Hematopoietic multipotent progenitor cell (in vitro differentiated cells): ENCODE measurements around the gene FAM98B. TPM values are rescaled to one million over a fixed set of nuclear protein-coding genes. Genes with fewer than 3 reads are reported as not detected.

ENCODE experiments used
- DNase-seq, 3 donors: peaks; one replicate each; pipeline ENCODE4 v3.0.0-alpha.2; 2011 to 2015; ENCODE audit warnings: low read depth in 2 of 3, low spot score in 2 of 3
- total RNA-seq: library from RNA; depleted of rRNA; stranded (reverse); fragments of >200 nt; gene quantifications from one replicate; pipeline ENCODE4 v1.2.3, GENCODE V29; 2012

The FAM98B gene
- total RNA-seq, 1 donor = 7.3 TPM

DNA sequence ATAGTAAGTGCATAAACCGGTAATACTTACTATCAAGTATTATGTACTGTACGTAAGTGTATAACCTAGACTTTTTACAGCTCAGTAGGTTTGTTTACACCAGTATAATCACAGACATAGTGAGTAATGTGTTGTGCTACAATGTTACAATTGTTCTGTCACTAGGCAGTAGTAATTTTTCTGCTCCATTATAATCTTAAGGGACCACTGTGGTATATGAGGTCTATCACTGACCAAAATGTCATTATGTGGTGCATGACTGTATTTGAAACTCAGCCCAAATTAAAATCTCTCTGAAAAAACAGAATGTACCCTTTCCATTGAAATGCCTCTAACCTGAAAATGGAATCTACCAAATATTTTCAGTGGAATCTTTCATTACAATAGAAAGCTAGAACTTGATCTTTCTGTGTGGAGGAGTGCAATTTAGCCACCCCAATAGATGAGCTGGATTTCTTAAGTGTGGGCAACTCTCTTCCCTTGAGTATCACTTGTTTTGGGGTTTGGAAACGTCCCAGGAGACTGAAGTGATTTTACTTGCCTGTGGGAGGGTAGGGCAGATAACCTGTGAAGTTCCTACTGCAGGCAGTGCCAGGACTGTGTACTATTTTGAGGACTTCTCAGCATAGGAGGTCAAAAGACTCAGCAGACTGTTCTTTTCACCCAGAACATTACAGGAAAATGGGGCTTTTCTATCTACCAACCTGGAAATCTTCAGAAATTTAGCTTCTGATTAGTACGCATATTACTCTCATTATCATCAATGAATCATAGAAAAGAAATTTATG, 50.9 kb downstream of the FAM98B start:
- DNase-seq = no peak

DNA sequence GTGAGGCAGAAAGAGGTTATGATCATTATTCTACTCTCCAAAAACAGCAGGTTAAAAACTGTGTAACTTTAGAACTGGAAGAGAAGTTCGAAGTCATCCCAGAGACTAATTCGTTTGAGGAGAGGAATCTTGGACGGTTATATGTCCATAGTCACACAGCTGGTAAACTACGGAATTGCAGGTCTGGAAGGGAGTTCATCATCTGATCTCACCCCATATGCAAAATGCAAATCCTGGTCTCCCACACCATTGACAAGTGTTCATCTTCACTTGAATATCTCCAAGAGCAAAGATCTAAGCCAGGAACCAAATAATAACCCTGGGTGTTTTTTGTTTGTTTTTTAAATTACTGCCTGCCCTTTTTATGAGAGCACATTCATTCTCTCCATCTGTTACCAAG, 53.1 kb downstream of the FAM98B start:
- DNase-seq = no peak

DNA sequence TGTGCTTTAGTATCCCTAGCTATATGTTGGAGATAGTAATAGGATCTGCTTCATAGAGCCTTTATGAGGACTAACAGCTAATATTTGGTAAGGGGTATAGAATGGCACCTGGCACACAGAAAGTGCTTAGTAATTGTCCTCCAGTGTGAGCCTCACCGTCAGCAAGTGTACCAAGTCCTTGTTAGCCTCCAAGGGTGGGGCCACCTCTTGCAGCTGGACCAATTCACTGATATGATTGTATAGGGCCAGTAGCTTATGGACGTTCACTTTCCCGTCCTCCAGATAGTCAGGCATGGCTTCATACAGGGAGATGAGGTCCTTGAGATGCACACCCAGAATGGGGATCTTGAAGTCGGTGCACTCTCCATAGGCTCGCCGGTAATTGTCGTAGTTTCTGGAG, 53.6 kb downstream of the FAM98B start:
- no peak for DNase-seq

DNA sequence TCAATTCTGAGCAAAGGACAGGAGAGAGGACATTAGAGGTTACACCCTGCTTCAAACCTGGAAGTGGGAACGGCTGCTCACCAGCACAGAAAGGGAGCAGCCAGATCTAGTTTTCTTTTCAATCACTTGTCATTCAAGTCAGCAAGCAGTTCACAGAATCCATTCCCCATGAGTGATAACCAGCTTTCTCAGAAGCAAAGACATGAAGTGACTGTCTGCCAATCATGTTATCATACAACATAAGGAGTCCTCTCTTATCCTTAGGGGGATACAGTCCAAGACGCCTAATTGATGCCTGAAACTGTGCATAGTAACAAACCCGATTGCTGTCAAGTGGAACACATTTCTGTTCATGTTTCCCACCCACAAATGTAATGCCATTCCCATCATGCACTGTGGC, 54.7 kb downstream of the FAM98B start:
- DNase-seq = no peak

DNA sequence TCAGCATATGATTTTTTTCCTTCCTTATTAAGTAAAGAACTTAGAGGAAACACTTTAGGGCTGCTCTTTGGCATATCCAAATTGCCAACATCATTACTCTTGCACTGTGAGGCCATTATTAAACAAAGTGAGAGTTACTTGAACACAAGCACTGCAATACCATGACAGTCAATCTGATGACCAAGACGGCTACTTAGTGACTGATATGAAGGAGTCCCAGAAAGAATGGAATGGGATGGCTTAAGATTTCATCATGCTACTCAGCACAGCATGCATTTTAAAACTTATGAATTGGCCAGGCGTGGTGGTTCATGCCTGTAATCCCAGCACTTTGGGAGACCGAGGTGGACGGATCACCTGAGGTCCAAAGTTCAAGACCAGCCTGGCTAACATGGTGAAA, 55.2 kb downstream of the FAM98B start:
- DNase-seq = no peak

DNA sequence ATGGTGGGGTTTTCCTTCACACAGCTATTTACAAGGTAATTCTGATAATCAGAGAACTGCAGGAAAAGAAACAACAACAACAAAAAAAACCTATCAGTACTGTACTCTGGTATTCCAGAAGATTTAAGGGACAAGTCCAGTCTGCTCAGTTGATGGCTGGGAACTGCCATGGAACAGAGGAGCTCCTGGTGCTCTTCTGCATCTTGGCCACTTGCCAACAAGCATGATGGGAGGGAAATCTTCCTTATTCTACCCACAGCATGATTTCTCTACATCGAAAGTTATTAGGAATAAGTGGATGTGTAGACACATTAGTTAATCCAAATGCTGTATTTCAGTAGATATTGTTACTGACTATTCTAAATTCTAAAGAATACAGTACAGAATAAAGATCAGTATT, 59.0 kb downstream of the FAM98B start:
- no peak for DNase-seq

DNA sequence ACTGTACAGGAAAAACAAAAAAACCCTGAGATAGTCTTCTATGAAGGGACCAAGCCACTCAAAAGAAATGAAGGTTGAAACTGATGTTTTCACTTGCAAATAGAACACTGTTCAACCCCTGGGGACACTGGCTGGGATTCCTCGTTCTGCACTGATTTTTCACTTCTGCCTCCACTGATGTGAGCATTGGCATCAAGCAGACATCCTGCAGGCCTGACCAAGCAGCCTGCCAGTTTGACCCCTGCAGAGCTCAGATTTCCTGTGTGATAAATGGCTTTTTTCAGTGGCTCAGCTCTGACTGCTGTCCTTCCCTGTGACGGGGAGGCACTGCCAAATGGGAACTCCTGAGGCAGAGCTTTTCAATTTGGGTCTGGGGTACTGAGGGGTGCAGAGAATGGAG, 60.7 kb downstream of the FAM98B start:
- DNase-seq = no peak

DNA sequence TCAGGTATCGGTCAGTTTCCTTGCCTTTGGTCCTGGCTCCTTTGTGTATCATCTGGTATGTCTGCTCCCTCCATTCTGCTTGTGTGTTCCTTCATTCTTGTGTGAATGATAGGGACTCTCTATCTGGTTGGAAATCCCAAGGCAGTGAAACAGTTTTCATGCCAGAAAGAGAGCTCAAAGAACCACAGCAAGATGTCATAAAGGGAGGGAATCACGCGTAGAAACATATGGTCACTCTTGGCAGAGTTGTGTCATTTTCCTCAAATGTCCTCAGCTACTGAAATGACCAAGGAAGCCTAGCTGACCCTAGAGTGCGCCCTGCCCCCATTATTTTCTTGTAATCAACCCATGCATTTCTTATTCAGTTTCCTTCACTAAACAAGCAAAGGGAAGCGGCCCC, 62.7 kb downstream of the FAM98B start:
- no peak for DNase-seq

DNA sequence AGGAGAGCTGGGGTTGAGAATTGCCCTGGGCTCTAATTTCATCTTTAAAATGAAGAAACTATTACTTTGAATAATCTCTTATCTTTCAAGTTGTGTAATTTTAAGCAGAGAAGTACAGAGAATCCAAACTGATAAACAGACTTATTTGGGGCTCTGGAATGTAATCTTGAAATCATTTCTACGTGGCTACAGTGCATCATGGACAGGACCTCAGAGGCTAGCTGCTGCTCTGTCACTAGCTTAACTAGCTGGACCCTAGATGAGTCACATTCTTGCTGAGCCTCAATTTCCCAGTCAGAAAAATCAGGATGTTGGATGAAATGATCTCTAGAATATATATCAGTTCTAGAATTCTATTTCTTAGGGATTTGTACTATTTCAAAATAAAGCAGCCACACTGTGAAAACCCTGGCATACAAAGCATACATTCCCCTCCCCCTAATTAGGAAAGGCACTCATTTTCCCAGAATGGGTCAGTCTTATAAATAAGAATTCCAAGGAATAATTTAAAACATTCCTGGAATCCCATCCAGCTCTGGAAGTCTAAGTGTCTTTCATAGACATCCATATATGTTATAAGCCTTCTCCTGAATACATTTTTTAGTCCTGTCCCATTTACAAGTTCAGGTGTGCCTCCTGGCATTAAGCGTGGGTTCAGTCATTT, 63.5 kb downstream of the FAM98B start:
- no peak for DNase-seq

DNA sequence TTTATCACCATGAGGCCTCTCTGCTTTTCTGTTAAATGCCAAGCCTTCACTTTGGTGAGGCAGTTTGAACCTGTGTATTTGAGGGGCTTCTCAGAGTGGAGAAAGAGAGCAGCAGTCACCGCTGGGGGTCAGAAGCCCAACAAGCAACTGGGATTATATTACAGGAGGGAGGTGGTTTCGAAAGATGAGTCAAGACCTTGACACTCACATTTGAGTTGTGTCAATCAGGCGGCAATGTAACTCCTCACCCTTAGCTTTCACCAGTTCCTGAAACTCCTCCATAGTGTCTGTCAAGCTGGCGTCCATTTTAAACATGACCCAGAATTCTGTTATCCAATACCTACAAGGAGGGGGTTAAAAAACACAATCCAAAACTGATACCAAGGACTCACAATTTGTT, 64.2 kb downstream of the FAM98B start:
- no peak for DNase-seq

DNA sequence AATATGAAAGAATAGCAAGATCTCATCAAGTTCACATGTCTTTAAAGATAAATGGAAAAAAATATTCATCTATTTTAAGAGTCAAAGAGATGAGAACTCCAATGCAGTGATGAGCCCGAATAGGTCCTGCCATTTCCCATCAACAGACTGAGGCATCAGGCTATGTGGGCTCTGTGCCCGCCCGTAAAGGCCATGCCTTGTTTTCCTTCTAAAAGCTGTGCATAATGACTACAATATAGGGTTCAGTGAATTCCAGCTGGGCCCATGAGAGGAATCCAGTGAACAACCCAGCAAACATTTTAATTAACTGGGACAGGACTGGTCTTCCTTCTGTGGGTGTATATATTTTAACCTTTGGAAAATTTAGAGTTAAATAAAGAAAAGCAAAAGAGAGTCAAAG, 66.1 kb downstream of the FAM98B start:
- DNase-seq = no peak

DNA sequence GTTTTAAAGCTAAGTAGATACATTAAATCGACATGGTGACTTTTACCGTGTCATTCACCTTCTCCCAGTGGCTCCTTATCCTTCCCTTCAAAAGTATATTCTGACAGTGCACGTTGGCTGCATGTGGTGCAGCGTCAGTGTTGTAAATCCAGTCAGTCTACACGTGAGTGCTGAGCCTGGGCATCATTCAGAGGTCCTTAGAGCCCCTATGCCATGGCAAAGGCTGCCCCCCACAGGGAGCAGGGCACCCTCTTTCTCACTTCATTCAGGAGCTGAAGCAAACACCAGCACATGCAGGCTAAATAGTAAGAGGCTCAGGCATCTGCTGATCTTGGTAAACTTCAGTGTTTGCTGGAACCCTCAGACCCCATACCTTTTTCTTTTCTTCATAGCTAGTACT, 67.4 kb downstream of the FAM98B start:
- no peak for DNase-seq

DNA sequence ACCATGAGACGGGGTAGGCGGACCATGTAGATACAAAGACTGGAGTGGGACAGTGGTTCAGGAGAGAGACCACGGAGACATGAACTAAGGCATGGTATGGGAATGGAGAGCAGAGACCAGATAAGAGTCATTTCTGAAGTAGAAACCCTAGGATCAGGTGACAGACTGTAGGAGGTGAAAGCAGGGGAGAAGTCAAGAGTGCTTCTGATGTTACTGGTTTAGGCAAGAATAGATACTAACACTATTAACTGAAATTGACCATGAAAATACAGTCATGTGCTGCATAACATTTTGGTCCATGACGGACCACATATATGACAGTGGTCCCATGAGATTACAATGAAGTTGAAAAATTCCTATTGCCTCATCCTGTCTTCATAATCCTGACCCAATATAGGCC, 69.0 kb downstream of the FAM98B start:
- no peak for DNase-seq

DNA sequence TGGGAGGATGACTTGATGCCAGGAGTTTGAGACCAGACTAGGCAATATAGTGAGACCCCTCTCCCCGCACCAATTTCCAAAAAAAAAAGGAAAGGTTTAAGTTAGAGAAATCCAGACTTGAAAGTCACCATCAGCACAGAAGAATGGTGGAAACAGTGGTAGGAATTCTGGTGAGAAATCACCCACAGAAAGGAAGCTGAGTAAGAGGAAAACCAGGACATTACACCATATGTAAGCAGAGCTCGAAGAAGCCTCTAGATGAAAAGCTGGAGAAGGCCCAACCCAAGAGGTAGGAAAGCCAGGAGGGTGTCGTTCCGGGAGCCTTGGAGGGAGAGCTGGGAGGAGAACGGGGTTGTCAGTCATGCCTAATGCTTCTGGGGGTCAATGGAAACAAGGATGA, 70.2 kb downstream of the FAM98B start:
- no peak for DNase-seq

DNA sequence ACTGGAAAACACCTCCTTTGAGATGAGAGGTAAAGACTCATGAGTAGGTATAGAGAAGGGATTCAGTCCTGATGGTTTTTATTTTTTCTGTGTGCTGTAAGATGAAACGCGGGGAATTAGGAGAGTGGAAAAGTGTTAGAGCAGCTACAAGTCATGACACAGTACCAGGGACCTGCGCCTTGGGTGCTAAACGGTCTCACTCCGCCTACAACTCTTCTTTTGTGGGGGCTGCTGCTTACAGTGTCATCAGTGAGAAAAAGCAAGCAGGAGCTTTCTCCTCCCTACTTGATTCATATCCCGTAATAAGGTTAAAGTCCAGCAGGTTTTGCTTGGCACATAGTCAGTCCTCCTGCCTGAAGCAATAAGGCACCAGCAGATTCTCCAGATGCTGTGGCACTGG, 71.6 kb downstream of the FAM98B start:
- no peak for DNase-seq

DNA sequence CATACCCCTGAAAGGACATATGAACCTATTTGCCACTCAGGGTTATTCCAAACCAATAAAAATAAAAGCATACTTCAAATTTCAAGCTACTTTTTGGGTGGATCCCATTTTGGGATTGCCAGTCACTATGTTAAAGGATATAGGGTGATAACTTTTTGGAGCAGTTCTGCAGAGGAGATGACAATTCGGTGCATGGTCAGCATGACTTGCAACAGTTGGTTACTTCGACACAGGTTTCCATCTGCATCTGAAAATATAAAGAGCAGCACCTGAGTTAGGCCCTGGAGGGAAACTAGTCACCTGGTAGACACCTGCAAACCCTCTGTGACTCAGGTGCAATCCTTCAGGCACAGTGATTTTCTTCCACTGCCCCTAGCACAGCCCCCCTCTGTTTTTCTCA, 72.2 kb downstream of the FAM98B start:
- no peak for DNase-seq

DNA sequence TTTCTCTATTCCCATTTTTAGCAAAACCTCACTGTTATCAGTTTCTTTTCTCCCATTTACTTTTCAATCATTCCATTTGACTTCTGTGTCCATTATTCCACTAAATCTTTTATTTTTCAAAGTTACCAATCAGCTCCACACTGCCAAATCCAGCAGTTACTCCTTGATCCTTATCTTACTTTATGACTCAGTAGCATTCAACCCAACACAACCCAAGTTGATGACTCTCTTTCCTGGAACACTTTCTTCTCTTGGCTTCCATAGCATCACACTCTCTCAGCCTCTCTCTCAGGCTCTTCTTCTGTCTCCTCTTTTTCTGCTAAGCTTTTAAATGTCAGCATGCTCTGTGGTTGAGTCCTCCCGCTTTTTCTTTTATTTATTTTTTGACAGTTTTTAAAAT, 74.4 kb downstream of the FAM98B start:
- no peak for DNase-seq

DNA sequence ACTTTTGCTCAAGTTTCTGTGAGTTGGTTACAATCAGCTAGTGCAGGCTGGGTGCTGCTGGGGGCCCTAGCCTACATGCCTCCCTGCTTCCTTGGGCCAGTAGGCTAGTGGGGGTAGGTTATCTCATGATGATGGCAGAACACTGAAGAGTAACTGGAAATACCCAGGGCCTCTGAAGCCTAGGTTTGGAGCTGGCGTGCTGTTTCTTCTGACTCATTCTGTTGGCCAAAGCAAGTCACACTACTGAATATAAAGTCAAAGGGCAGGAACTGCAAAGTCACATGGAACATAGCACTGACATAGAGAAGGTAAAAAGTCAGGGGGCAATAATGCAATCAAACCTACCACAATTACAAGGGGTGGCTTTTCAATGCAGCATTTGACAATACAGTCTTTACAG, 76.2 kb downstream of the FAM98B start:
- no peak for DNase-seq

DNA sequence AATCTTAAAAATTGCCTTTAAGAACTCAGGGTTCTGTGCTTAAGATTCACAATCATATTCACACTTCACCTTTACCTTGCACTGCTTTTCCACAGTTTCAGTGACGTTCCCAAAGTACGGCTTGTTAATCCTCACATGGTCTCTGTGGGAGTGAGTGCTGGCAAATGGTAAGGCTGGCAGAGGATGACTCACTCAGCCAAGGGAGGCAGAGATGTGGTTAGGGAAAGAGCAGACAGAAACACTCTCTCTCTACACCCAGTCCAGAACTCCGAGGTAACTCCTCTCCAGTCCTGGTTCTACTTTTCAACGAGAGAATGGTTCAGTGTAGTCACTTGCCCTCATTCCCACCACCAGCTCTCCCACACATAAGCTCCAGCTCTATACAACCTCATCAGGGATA, 77.6 kb downstream of the FAM98B start:
- DNase-seq = no peak

DNA sequence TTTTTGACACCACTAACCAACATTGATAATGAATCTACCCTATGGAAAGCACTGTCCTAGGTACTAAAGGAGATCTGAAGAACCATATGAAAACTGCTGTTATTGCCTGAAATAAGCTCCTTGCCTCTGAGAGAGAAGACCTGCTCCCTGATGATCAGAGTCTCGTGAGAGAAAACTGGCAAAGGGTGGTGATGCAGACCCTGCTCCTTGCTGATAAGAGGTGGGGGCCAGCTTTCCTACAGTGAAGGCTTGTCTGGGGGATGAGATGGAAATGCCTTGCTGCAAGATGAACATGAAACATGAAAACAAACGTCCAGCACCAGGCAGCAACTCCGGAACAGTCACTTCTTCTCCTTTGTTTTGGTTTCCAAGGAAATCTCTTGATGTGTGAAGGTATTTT, 78.8 kb downstream of the FAM98B start:
- no peak for DNase-seq

DNA sequence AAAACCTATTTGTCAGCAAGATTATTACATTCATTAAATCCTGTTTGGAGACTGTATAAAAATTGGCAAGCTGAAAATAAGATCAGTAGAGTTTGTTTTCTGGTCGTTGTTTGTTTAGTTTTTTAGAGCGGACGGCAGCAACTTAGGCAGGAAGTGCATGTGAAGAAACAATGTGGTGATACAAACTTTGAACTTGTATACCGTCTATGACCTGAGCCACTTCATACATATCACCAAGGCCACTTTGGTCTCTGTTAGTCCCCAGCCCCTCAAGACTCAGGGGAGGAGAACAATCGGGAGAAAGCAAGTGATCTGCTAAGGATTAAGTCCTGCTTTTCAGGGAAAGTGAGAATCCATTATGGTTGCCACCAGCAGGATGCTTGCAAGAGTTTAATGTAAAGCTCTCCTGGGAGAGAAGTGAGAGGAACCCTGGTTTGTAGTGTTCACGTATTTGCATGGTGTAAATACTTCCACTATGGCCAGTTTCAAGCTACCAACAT, 79.5 kb downstream of the FAM98B start:
- no peak for DNase-seq

DNA sequence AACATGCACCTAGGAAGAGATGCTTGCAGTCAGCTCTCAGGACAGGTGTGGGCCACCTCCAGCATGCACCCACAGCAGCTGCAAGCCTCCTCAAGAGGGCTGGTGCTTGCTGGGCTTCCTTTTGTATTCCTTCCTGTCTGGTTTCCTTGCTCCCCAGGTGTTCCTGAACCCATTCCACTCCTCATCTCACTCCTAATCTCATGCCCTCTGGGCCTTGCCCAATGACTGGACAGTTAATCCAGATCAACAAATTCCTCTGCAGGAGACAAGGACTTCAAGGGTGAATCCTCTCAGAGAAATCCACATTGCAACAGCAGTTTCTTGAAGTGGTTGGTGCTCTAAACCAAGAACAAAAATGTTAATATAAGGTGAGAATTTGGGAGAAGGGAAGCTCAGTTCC, 80.0 kb downstream of the FAM98B start:
- DNase-seq = no peak
